Measurements from ENCODE around the gene PDK1. TPM values are rescaled to one million over a fixed set of nuclear protein-coding genes. Genes with fewer than 3 reads are reported as not detected.

PDK1 gene
- total RNA-seq, 4 donors from 2014 or later: 4.8 to 49.4 (median 11.4) TPM

DNA sequence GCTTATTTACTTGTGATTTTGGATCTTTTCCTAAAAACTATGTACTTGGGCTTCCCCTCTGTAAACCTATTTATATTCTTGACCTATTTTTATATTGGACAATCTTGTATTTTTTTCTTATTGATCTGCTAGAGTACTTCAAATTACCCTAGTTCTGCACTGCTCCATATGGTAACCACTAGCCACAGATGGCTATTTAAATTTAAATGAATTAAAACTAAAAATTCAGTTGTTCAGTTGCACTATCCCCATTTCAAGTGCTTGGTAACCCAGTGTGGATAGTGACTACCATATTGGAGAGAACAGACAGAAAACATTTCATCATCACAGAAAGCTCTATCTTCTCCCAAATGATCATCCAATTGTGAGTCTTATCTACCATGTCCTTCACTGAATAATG lies 74.3 kb downstream of the PDK1 start:
- Histone ChIP-seq H3K27me3 (no peaks in the 10 kb centered on the region), H3K9me3 (no peaks in the 10 kb centered on the region), H3K27ac (no peak overlapping the region), H3K4me1 (no peaks in the 10 kb centered on the region), H3K4me3 (no peak overlapping the region), H3K36me3 (no peaks in the 10 kb centered on the region)
- DNase-seq: no peak
- in situ Hi-C loops (cut with MboI; ENCODE audit: low pct_ligation_motif_present in 1 of 4, low pct_unique_long_range_greater_than_20kb in 1 of 4, low sequenced_read_pairs in 3 of 4) (no loop called here), intact Hi-C loops (cut with DNase I; ENCODE audit: low total_unique reads) (no loop called here)
- no peak for TF ChIP-seq POLR2A (IDR thresholded peaks at IDR 0.05)
- TF ChIP-seq POLR2AphosphoS5 (IDR thresholded peaks at IDR 0.05): no peak
- TF ChIP-seq, protein P1, sequence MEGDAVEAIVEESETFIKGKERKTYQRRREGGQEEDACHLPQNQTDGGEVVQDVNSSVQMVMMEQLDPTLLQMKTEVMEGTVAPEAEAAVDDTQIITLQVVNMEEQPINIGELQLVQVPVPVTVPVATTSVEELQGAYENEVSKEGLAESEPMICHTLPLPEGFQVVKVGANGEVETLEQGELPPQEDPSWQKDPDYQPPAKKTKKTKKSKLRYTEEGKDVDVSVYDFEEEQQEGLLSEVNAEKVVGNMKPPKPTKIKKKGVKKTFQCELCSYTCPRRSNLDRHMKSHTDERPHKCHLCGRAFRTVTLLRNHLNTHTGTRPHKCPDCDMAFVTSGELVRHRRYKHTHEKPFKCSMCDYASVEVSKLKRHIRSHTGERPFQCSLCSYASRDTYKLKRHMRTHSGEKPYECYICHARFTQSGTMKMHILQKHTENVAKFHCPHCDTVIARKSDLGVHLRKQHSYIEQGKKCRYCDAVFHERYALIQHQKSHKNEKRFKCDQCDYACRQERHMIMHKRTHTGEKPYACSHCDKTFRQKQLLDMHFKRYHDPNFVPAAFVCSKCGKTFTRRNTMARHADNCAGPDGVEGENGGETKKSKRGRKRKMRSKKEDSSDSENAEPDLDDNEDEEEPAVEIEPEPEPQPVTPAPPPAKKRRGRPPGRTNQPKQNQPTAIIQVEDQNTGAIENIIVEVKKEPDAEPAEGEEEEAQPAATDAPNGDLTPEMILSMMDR (IDR thresholded peaks at IDR 0.05): no peak
- TF ChIP-seq EP300 (IDR thresholded peaks at IDR 0.05; ENCODE audit: low read depth): no peak

DNA sequence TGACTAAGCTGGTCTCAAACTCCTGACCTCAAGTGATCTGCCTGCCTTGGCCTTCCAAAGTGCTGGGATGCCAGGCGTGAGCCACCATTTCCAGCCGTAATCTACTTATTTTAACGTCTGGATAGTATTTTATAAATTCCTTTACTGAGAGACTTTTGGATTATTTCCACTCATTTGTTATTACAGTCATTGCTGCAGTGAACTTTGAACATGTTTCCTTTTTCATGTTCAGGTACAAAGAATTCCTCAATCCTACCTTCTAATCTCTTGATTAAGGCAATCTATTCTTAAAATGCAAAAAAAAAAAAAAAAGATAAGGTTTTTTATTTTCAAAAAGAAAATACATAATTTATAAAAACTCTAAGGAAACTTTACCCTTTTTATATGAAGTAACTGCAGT lies 78.6 kb downstream of the PDK1 start:
- Histone ChIP-seq H3K36me3 (no peaks in the 10 kb centered on the region), H3K27me3 (no peaks in the 10 kb centered on the region), H3K4me3 (no peak overlapping the region), H3K9me3 (no peaks in the 10 kb centered on the region), H3K4me1 (no peaks in the 10 kb centered on the region), H3K27ac (no peak overlapping the region)
- in situ Hi-C loops (cut with MboI; ENCODE audit: low pct_ligation_motif_present in 1 of 4, low pct_unique_long_range_greater_than_20kb in 1 of 4, low sequenced_read_pairs in 3 of 4): no loop called here
- DNase-seq: no peak
- TF ChIP-seq POLR2AphosphoS5 (IDR thresholded peaks at IDR 0.05) (no peak), POLR2A (IDR thresholded peaks at IDR 0.05) (no peak), EP300 (IDR thresholded peaks at IDR 0.05; ENCODE audit: low read depth) (no peak)
- TF ChIP-seq, protein P1 (IDR thresholded peaks at IDR 0.05): no peak
- intact Hi-C loops (cut with DNase I; ENCODE audit: low total_unique reads): no loop called here
- WGBS, 2 donors (ENCODE audit: low coverage in 1 of 2): 52 to 74% methylated on average over 3 of the region's 3 CpGs

DNA sequence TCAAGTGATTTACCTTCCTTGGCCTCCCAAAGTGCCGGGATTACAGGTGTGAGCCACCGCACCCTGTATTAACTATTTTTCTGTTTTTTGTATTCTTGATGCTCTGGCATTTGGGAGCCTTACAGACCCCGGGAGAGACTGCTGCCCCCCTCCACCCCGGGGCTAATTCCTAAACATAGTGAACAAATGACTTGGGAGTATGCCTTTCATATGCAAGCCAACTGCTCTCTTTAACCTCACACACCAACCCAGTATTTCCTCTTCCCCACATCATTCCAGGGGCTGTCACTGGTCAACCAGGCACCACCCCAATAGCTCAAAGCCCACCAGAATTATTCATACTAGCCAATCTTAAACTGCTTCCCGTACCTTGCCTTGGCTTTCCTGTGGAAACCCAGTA lies 79.7 kb downstream of the PDK1 start:
- in situ Hi-C loops (cut with MboI; ENCODE audit: low pct_ligation_motif_present in 1 of 4, low pct_unique_long_range_greater_than_20kb in 1 of 4, low sequenced_read_pairs in 3 of 4): no loop called here
- TF ChIP-seq, protein P1 (IDR thresholded peaks at IDR 0.05): no peak
- TF ChIP-seq POLR2AphosphoS5 (IDR thresholded peaks at IDR 0.05): no peak
- no peak for TF ChIP-seq POLR2A (IDR thresholded peaks at IDR 0.05)
- no peak for TF ChIP-seq EP300 (IDR thresholded peaks at IDR 0.05; ENCODE audit: low read depth)
- Histone ChIP-seq H3K9me3 (no peaks in the 10 kb centered on the region), H3K36me3 (no peaks in the 10 kb centered on the region), H3K27ac (no peak overlapping the region), H3K4me1 (no peaks in the 10 kb centered on the region), H3K27me3 (no peaks in the 10 kb centered on the region), H3K4me3 (no peak overlapping the region)
- no peak for DNase-seq
- intact Hi-C loops (cut with DNase I; ENCODE audit: low total_unique reads): no loop called here
- WGBS, 2 donors (ENCODE audit: low coverage in 1 of 2): 81 to 94% methylated on average over 5 of the region's 5 CpGs

DNA sequence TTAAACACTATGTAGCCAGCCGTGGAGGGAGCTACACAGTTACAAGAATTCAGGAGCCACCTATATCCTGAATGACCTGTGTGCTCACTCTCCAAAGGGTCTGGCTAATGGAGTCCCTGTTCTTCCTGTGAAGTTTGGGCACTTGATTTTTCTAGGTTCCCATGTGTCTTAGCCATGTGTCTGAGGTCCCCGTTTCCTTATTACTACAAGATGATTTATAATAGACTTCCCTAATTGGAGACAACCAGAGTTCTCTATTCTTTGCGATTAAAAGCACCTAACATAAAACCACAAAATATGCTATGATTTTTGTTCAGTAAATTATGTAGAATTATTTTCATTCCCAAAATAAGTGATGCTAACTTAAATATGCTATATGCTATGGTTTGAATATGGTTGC lies 83.4 kb downstream of the PDK1 start:
- WGBS, 2 donors (ENCODE audit: low coverage in 1 of 2): 40 to 78% methylated on average over 2 to 3 of the region's 3 CpGs
- Histone ChIP-seq H3K4me1 (no peaks in the 10 kb centered on the region), H3K27me3 (no peaks in the 10 kb centered on the region), H3K36me3 (no peaks in the 10 kb centered on the region), H3K27ac (no peak overlapping the region), H3K4me3 (no peak overlapping the region), H3K9me3 (no peaks in the 10 kb centered on the region)
- intact Hi-C loops (cut with DNase I; ENCODE audit: low total_unique reads) (no loop called here), in situ Hi-C loops (cut with MboI; ENCODE audit: low pct_ligation_motif_present in 1 of 4, low pct_unique_long_range_greater_than_20kb in 1 of 4, low sequenced_read_pairs in 3 of 4) (no loop called here)
- TF ChIP-seq, protein P1 (IDR thresholded peaks at IDR 0.05): no peak
- no peak for TF ChIP-seq POLR2AphosphoS5 (IDR thresholded peaks at IDR 0.05)
- no peak for TF ChIP-seq EP300 (IDR thresholded peaks at IDR 0.05; ENCODE audit: low read depth)
- TF ChIP-seq POLR2A (IDR thresholded peaks at IDR 0.05): no peak
- DNase-seq: no peak

Measured in transverse colon (tissue), 4 donors.